GM12878 (cell line): ENCODE data around the gene COL23A1. TPM values are rescaled to one million over a fixed set of nuclear protein-coding genes. Genes with fewer than 3 reads are reported as not detected.

ENCODE experiments used
- ATAC-seq: fragments of 200-7000 bp; cut with Tn5 transposase; 3 replicates; pipeline ENCODE4 v1.9.1; 2020; ENCODE audit warnings: mild to moderate bottlenecking, moderate library complexity
- BruUV-seq: library from RNA; stranded (reverse); fragments of 400-500 nt; replicated peaks from 2 replicates; lab custom pipeline; 2021; lab: Mats Ljungman, UMichigan
- CTCF ChIA-PET: fragments of 300-600 bp; sonication (Branson Sonifier 250); formaldehyde crosslinking; extraction: SDS; loops from one replicate; lab custom pipeline; 2021; ENCODE audit warnings: inconsistent platforms; lab: Yijun Ruan, JAX
- POLR2A ChIA-PET: fragments of 350-600 bp; formaldehyde crosslinking; extraction: SDS; loops from one replicate; lab custom pipeline; 2021; ENCODE audit warnings: inconsistent platforms; lab: Charles Lee
- RAD21 ChIA-PET: fragments of 300-600 bp; sonication (Branson Sonifier 250); formaldehyde crosslinking; loops from one replicate; lab custom pipeline; 2023; ENCODE audit warnings: antibody characterized with exemption; ENCODE audit not compliant: unreplicated experiment; lab: Charles Lee
- SMC1A ChIA-PET: fragments of 300-600 bp; sonication (Branson Sonifier 250); formaldehyde crosslinking; loops from one replicate; lab custom pipeline; 2023; ENCODE audit not compliant: unreplicated experiment, uncharacterized antibody; lab: Charles Lee
- DNase-seq: peaks from one replicate; pipeline ENCODE4 v3.0.0-alpha.2; 2011; ENCODE audit warnings: low read depth, low spot score
- FAIRE-seq: peaks from 3 replicates; lab custom pipeline; 2011; peaks lifted over from hg19 to GRCh38; lab: Jason Lieb, UNC
- H2AFZ ChIP-seq: 2 replicates; pipeline ENCODE4 v1.6.0; 2011; ENCODE audit warnings: low read depth, low read length, control low read depth; ENCODE audit not compliant: control insufficient read depth
- H3K27ac ChIP-seq: 2 replicates; pipeline ENCODE4 v1.5.1; 2011; ENCODE audit warnings: control low read depth; ENCODE audit not compliant: control insufficient read depth, insufficient read depth
- H3K27me3 ChIP-seq, 2 experiments: replicated peaks in 1 of 2; 2 replicates each; pipeline versions ENCODE4 v1.6.0 to v1.6.1; 2011; ENCODE audit warnings: low read length in 1 of 2; ENCODE audit not compliant: control insufficient read depth in 2 of 2, insufficient read depth in 2 of 2
- H3K36me3 ChIP-seq, 2 experiments: 2 replicates each; pipeline ENCODE4 v1.5.1; 2011; ENCODE audit warnings: low read length in 1 of 2; ENCODE audit not compliant: control insufficient read depth in 2 of 2, insufficient read depth in 2 of 2
- H3K4me1 ChIP-seq: 2 replicates; pipeline ENCODE4 v1.6.1; 2011; ENCODE audit warnings: mild to moderate bottlenecking, low read length, moderate library complexity, mixed read lengths; ENCODE audit not compliant: control insufficient read depth, insufficient read depth
- H3K4me2 ChIP-seq: 2 replicates; pipeline ENCODE4 v1.6.0; 2011; ENCODE audit warnings: control low read depth; ENCODE audit not compliant: control insufficient read depth, insufficient read depth
- H3K4me3 ChIP-seq: fragments of 200-600 bp; sonication (generic); 2 replicates; pipeline ENCODE4 v1.5.1; 2016
- H3K79me2 ChIP-seq: 2 replicates; pipeline ENCODE4 v1.6.0; 2011; ENCODE audit warnings: low read length; ENCODE audit not compliant: control insufficient read depth, insufficient read depth
- H3K9ac ChIP-seq: 2 replicates; pipeline ENCODE4 v1.8.0; 2011; ENCODE audit warnings: low read length, control low read depth, mixed read lengths; ENCODE audit not compliant: control insufficient read depth, insufficient read depth
- H3K9me3 ChIP-seq: replicated peaks from 3 replicates; pipeline ENCODE4 v1.5.1; 2011; ENCODE audit warnings: mild to moderate bottlenecking, low read length; ENCODE audit not compliant: control insufficient read depth, insufficient read depth
- H4K20me1 ChIP-seq: 2 replicates; pipeline ENCODE4 v1.6.0; 2011; ENCODE audit not compliant: control insufficient read depth, insufficient read depth
- BMI1 ChIP-seq: fragments of 450-650 bp; IDR thresholded peaks from 2 replicates; pipeline ENCODE4 v1.6.1; 2016; ENCODE audit warnings: mild to moderate bottlenecking, moderate library complexity, borderline replicate concordance
- CBX3 ChIP-seq: fragments of 200-600 bp; sonication (generic); IDR thresholded peaks from 2 replicates; pipeline ENCODE4 v1.6.1; 2016; ENCODE audit warnings: low read depth, borderline replicate concordance
- CBX5 ChIP-seq: sonication (generic); IDR thresholded peaks from 2 replicates; pipeline ENCODE4 v1.6.1; 2016; ENCODE audit warnings: low read depth, moderate library complexity, mild to moderate bottlenecking, inconsistent platforms
- EED ChIP-seq: sonication (generic); IDR thresholded peaks from 2 replicates; pipeline ENCODE4 v1.6.1; 2016; ENCODE audit warnings: antibody characterized with exemption, low read depth
- HDGF ChIP-seq: fragments of 450-650 bp; IDR thresholded peaks from 2 replicates; pipeline ENCODE4 v1.6.1; 2016; ENCODE audit warnings: antibody characterized with exemption
- JUND ChIP-seq: IDR thresholded peaks from 2 replicates; pipeline ENCODE4 v1.6.1; 2012; ENCODE audit warnings: low read depth, mild to moderate bottlenecking, low read length, improper control_type of control experiment, moderate library complexity
- KAT2A ChIP-seq: conservative IDR thresholded peaks from 2 replicates; pipeline ENCODE4 v1.6.1; 2011; ENCODE audit warnings: low read depth, low read length; ENCODE audit not compliant: control insufficient read depth
- LARP7 ChIP-seq: fragments of 450-650 bp; IDR thresholded peaks from 2 replicates; pipeline ENCODE4 v1.6.1; 2017; ENCODE audit warnings: mild to moderate bottlenecking
- MTA2 ChIP-seq: fragments of 450-650 bp; IDR thresholded peaks from 2 replicates; pipeline ENCODE4 v1.6.1; 2016; ENCODE audit warnings: low read depth, mild to moderate bottlenecking, moderate library complexity
- MYC ChIP-seq: IDR thresholded peaks from 2 replicates; pipeline ENCODE4 v1.6.1; 2011; ENCODE audit warnings: mild to moderate bottlenecking, low read length, moderate library complexity, inconsistent platforms; ENCODE audit not compliant: insufficient read depth, insufficient replicate concordance, insufficient read length, severe bottlenecking
- NBN ChIP-seq: fragments of 450-650 bp; IDR thresholded peaks from 2 replicates; pipeline ENCODE4 v1.6.1; 2016
- NFIC ChIP-seq: IDR thresholded peaks from 2 replicates; pipeline ENCODE4 v1.6.1; 2012; ENCODE audit warnings: low read depth, mild to moderate bottlenecking, inconsistent platforms, low read length, moderate library complexity
- RB1 ChIP-seq: fragments of 450-650 bp; formaldehyde crosslinking; IDR thresholded peaks from 2 replicates; pipeline ENCODE4 v1.6.1; 2017; ENCODE audit warnings: mild to moderate bottlenecking, borderline replicate concordance
- RFX5 ChIP-seq: IDR thresholded peaks from 2 replicates; pipeline ENCODE4 v1.6.1; 2011; ENCODE audit warnings: low read depth, low read length, improper control_type of control experiment
- SREBF1 ChIP-seq: IDR thresholded peaks from 2 replicates; pipeline ENCODE4 v1.6.1; 2012; ENCODE audit warnings: mild to moderate bottlenecking, low read length
- SUZ12 ChIP-seq: fragments of 200-600 bp; sonication (generic); IDR thresholded peaks from one replicate; pipeline ENCODE4 v1.6.1; 2018; ENCODE audit warnings: antibody characterized with exemption, mild to moderate bottlenecking; ENCODE audit not compliant: unreplicated experiment
- ZZZ3 ChIP-seq: IDR thresholded peaks from 2 replicates; pipeline ENCODE4 v1.6.1; 2011; ENCODE audit warnings: low read depth; ENCODE audit not compliant: control insufficient read depth, insufficient read length
- WGBS: methylation state at CpG from one replicate; pipeline ENCODE4 v1.1.6; 2016; ENCODE audit warnings: low lambda C conversion rate; ENCODE audit not compliant: insufficient replicate concordance, insufficient coverage; ENCODE audit errors: missing lambda C conversion rate; 5-methylcytosine and 5-hydroxymethylcytosine counted together
- in situ Hi-C: fragments of 300-500 bp; cut with MboI; formaldehyde crosslinking; loops from 9 replicates; pipeline ENCODE4 v1.14.3; 2018; ENCODE audit warnings: mixed read lengths
- intact Hi-C: fragments of 100-400 bp; cut with micrococcal nuclease; formaldehyde crosslinking; loops from one replicate; pipeline ENCODE4 v1.14.2; 2022; ENCODE audit not compliant: unreplicated experiment
- polyA plus RNA-seq, 11 experiments: library from polyadenylated mRNA; depleted of rRNA in 4 of 11; unstranded in 6 of 11; stranded (reverse) in 5 of 11; fragments of >200 nt; fragmentation: Nextera tagmentation in 4 of 11; fragmentation: Illumina TruSeq in 1 of 11; extraction: Ambion mirVana in 4 of 11; extraction: Trizol in 1 of 11; gene quantifications; 1 replicate in 1 of 11; 2 replicates in 10 of 11; pipeline versions ENCODE4 v1.2.1 to v1.2.3, GENCODE V29; 2011 to 2016; ENCODE audit warnings: inconsistent platforms in 2 of 11, missing spikeins in 2 of 11, low read depth in 1 of 11
- total RNA-seq, 4 experiments: library from RNA; depleted of rRNA in 3 of 4; stranded (reverse); fragments of >200 nt in 3 of 4; fragmentation: Illumina TruSeq in 1 of 4; extraction: Trizol in 1 of 4; gene quantifications; 2 replicates each; pipeline versions ENCODE4 v1.2.1 to v1.2.3, GENCODE V29; 2013 to 2021
- TF ChIP-seq, protein P1 (sequence below): IDR thresholded peaks from 2 replicates; pipeline ENCODE4 v1.6.1; 2012; ENCODE audit warnings: low read depth, low read length, improper control_type of control experiment
- TF ChIP-seq, protein P2 (sequence below): fragments of 450-650 bp; formaldehyde crosslinking; IDR thresholded peaks from 2 replicates; pipeline ENCODE4 v1.4.0; 2022; ENCODE audit warnings: mild to moderate bottlenecking, moderate library complexity

The COL23A1 gene
- total and polyA plus RNA-seq, 10 of the 15 experiments (the other 5 are each of a cell fraction or from before 2014, with no cell fraction given), result 0.03 to 0.83 (median 0.09) TPM; not detected in 5

DNA sequence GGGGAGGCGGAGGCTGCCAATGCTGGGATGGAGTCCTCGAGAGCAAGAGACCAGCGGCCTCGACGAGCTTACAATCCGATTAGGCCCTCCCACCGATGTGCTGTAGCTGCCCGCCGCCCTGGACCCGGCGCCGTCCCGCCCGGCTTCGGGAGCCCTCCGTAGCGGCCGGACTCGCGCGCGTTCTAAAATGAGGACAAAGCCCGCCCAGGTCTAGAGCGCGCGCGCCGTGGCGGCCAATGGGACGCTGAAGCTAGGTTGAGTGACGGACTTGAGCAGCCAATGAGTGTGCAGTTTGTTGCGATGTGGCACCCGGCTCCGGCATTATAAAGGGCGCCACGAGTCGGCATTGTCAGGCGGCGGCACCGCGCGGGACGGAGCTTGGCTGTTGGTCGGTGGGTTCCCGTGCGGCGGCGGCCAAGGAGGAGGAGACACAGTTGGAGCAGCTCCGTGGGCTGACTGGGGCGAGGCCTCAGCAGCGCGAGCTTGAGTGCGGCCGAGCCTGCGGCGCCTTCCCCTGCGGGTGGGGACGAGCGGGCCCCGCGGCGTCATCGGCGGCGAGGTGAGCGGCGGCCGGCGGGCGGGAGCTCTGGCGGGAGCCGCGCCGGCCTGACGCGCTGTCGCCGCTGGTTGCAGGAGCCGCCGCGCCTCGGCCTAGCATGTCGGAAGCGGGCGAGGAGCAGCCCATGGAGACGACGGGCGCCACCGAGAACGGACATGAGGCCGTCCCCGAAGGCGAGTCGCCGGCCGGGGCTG, 385.8 kb downstream of the COL23A1 start, which contains the start of gene HNRNPAB:
Gene HNRNPAB, plus strand, starts transcription at position 352 of the 753 bp plus-strand sequence. Its CDS starts 305 bp downstream, at position 657.
- Histone ChIP-seq H3K4me3 (peak within 1 kb of the TSS; percentile 97), H3K4me1 (peaks cover 15% of the 10 kb centered on the region), H3K79me2 (peaks cover 55% of the 10 kb centered on the region), H4K20me1 (peaks cover 24% of the 10 kb centered on the region), H3K27me3 (no peaks in the 10 kb centered on the region), H2AFZ (peak within 1 kb of the TSS; percentile 91), H3K36me3 (peaks cover 19 to 34% of the 10 kb centered on the region in 2 experiments), H3K9me3 (no peaks in the 10 kb centered on the region), H3K9ac (peak within 1 kb of the TSS; percentile 84), H3K27ac (peak within 1 kb of the TSS; percentile 67), H3K4me2 (peak within 1 kb of the TSS; percentile 90)
- SMC1A ChIA-PET, result interaction anchor here (1.1 kb wide), 1 partner anchor 28 kb away, joined by 3 read pairs; the partner anchor contains the start of gene PHYKPL
- FAIRE-seq (peak; percentile 93), ATAC-seq (peak; percentile 89), DNase-seq (peak; percentile 77)
- POLR2A ChIA-PET, result interaction anchor here (0.7 to 1.5 kb wide), 6 partner anchors 9 to 88 kb away, joined by 3 to 13 read pairs (median 8); partner anchors contain the start of genes NHP2 and PHYKPL
- intact Hi-C loops, result no loop called here
- CTCF ChIA-PET, result interaction anchor here (1.0 to 1.2 kb wide), 4 partner anchors 9 to 129 kb away, joined by 3 to 5 read pairs (median 4); no protein-coding TSS in a partner anchor
- in situ Hi-C loops, result no loop called here
- RAD21 ChIA-PET, result no interaction called here
- under 1% methylated on average over 96 of the region's 96 CpGs for WGBS
- TSS peak; percentile 54 for BruUV-seq
- TF ChIP-seq NFIC (no peak), CBX5 (no peak), HDGF (no peak), JUND (no peak), RB1 (peak; percentile 98), ZZZ3 (no peak), SREBF1 (no peak), NBN (0 out of 2 replicates have a peak, but pooled peaks have one; percentile 19), KAT2A (no peak), MTA2 (no peak), SUZ12 (no peak), LARP7 (peak; percentile 62; the same call in 1 of the 2 replicates), RFX5 (no peak), MYC (peak; percentile 22), CBX3 (no peak), EED (no peak), BMI1 (no peak)
- TF ChIP-seq, protein P1, sequence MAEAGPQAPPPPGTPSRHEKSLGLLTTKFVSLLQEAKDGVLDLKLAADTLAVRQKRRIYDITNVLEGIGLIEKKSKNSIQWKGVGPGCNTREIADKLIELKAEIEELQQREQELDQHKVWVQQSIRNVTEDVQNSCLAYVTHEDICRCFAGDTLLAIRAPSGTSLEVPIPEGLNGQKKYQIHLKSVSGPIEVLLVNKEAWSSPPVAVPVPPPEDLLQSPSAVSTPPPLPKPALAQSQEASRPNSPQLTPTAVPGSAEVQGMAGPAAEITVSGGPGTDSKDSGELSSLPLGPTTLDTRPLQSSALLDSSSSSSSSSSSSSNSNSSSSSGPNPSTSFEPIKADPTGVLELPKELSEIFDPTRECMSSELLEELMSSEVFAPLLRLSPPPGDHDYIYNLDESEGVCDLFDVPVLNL, result peak; percentile 82
- TF ChIP-seq, protein P2, sequence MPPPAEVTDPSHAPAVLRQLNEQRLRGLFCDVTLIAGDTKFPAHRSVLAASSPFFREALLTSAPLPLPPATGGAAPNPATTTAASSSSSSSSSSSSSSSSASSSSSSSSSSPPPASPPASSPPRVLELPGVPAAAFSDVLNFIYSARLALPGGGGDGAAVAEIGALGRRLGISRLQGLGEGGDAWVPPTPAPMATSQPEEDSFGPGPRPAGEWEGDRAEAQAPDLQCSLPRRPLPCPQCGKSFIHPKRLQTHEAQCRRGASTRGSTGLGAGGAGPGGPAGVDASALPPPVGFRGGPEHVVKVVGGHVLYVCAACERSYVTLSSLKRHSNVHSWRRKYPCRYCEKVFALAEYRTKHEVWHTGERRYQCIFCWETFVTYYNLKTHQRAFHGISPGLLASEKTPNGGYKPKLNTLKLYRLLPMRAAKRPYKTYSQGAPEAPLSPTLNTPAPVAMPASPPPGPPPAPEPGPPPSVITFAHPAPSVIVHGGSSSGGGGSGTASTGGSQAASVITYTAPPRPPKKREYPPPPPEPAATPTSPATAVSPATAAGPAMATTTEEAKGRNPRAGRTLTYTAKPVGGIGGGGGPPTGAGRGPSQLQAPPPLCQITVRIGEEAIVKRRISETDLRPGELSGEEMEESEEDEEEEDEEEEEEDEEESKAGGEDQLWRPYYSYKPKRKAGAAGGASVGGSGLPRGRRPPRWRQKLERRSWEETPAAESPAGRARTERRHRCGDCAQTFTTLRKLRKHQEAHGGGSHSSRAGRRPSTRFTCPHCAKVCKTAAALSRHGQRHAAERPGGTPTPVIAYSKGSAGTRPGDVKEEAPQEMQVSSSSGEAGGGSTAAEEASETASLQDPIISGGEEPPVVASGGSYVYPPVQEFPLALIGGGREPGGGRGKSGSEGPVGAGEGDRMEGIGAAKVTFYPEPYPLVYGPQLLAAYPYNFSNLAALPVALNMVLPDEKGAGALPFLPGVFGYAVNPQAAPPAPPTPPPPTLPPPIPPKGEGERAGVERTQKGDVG (CRISPR knock-in tag), result no peak
